Ovary (tissue), 9 donors: ENCODE measurements around the gene CCDC120. TPM values are rescaled to one million over a fixed set of nuclear protein-coding genes. Genes with fewer than 3 reads are reported as not detected.
A peak's percentile ranks its signal among the peaks of the same experiment; 100 is the strongest.

Source experiments
- DNase-seq, 5 donors: peaks; one replicate each; pipeline ENCODE4 v3.0.0-alpha.2; 2019 to 2020
- H3K27ac ChIP-seq, 2 donors: fragments of 200-600 bp; one replicate each; pipeline versions ENCODE4 v1.5.1 to v1.8.0; 2019 to 2022
- H3K27me3 ChIP-seq: fragments of 200-600 bp; one replicate; pipeline ENCODE4 v1.8.0; 2022
- H3K36me3 ChIP-seq: fragments of 200-600 bp; sonication (generic); one replicate; pipeline ENCODE4 v1.5.1; 2019
- H3K4me1 ChIP-seq: one replicate; pipeline ENCODE4 v1.8.1; 2013; ENCODE audit warnings: mild to moderate bottlenecking, moderate library complexity; ENCODE audit not compliant: insufficient read depth
- H3K4me3 ChIP-seq: fragments of 200-600 bp; sonication (generic); one replicate; pipeline ENCODE4 v1.5.1; 2017
- H3K9me3 ChIP-seq, 2 donors: fragments of 200-600 bp in 1 of 2; sonication (generic) in 1 of 2; one replicate each; pipeline versions ENCODE4 v1.5.1 to v1.8.1; 2013 to 2019; ENCODE audit warnings: mild to moderate bottlenecking in 1 of 2, moderate library complexity in 1 of 2
- EP300 ChIP-seq: sonication (generic); formaldehyde crosslinking; IDR thresholded peaks from one replicate; pipeline ENCODE4 v1.6.1; 2017; ENCODE audit warnings: antibody characterized with exemption
- POLR2A ChIP-seq: fragments of 450-650 bp; IDR thresholded peaks from one replicate; pipeline ENCODE4 v1.6.1; 2017; ENCODE audit warnings: antibody characterized with exemption, mild to moderate bottlenecking, moderate library complexity
- WGBS, 3 donors: extraction: QIAGEN DNeasy Blood & Tissue Kit in 1 of 3; methylation state at CpG; one replicate each; pipeline versions ENCODE4 v1.1.5 to v1.1.7; 2013 to 2017; 5-methylcytosine and 5-hydroxymethylcytosine counted together
- intact Hi-C, 4 donors: fragments of 100-400 bp; cut with DNase I; formaldehyde crosslinking; loops; one replicate each; pipeline versions ENCODE4 v1.11.0 to v1.15.1; 2022 to 2023
- polyA plus RNA-seq, 2 donors: library from polyadenylated mRNA; stranded (reverse); fragments of 200-250 nt in 1 of 2; fragments of 350-450 nt in 1 of 2; fragmentation: Illumina TruSeq in 1 of 2; extraction: RNeasy Lipid Tissue Mini Kit (QIAGEN cat#74804) in 1 of 2; gene quantifications; one replicate each; pipeline ENCODE4 v1.2.3, GENCODE V29; 2013 to 2014
- total RNA-seq, 7 donors: library from RNA; depleted of rRNA in 2 of 7; stranded (reverse); fragments of >200 nt in 2 of 7; fragmentation: NEBNext Ultra II Directional in 3 of 7; extraction: Animal tissue kit (Norgen Biotek cat#: 25700) in 3 of 7; gene quantifications; one replicate each; pipeline versions ENCODE4 v1.1.0 to v1.2.4, GENCODE V29; 2016 to 2023
- TF ChIP-seq, protein P1 (sequence below), 3 donors: fragments of 450-650 bp in 2 of 3; fragments of 200-600 bp in 1 of 3; IDR thresholded peaks; one replicate each; pipeline versions ENCODE4 v1.5.1 to v1.8.0; 2016 to 2022; ENCODE audit warnings: antibody characterized with exemption in 3 of 3, mild to moderate bottlenecking in 1 of 3
- donor health status: DM: no; HTN: no; CAD: no; lungs with moderate emphysema.
- donor health status: DM: no; HTN: no; CAD: no.
- donor health status: Bipolar disorder and iron deficiency.
- donor health status: DM: yes; HTN: yes; CAD: no.
- donor health status: DM: no; HTN: no; CAD: no.
- donor health status: DM: yes; HTN: yes; CAD: no.

CCDC120 gene
- total and polyA plus RNA-seq, 9 donors: 3.3 to 11.2 (median 9.1) TPM

GRCh38 chrX:49061490-49061889, 2.7 kb downstream of the CCDC120 start:
- H3K4me3 ChIP-seq: no peak overlapping the region
- H3K4me1 ChIP-seq: no peaks in the 10 kb centered on the region
- H3K36me3 ChIP-seq: no peaks in the 10 kb centered on the region
- intact Hi-C loops: no loop called here
- no peaks in the 10 kb centered on the region for H3K27me3 ChIP-seq
- DNase-seq: no peak
- H3K27ac ChIP-seq: no peak overlapping the region
- no peaks in the 10 kb centered on the region for H3K9me3 ChIP-seq
- TF ChIP-seq EP300 (no peak), POLR2A (no peak)
- TF ChIP-seq, protein P1, sequence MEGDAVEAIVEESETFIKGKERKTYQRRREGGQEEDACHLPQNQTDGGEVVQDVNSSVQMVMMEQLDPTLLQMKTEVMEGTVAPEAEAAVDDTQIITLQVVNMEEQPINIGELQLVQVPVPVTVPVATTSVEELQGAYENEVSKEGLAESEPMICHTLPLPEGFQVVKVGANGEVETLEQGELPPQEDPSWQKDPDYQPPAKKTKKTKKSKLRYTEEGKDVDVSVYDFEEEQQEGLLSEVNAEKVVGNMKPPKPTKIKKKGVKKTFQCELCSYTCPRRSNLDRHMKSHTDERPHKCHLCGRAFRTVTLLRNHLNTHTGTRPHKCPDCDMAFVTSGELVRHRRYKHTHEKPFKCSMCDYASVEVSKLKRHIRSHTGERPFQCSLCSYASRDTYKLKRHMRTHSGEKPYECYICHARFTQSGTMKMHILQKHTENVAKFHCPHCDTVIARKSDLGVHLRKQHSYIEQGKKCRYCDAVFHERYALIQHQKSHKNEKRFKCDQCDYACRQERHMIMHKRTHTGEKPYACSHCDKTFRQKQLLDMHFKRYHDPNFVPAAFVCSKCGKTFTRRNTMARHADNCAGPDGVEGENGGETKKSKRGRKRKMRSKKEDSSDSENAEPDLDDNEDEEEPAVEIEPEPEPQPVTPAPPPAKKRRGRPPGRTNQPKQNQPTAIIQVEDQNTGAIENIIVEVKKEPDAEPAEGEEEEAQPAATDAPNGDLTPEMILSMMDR (IDR thresholded peaks at IDR 0.05): no peak
- WGBS, 3 donors: 82 to 85% (median 83%) methylated on average over 7 of the region's 7 CpGs

DNA sequence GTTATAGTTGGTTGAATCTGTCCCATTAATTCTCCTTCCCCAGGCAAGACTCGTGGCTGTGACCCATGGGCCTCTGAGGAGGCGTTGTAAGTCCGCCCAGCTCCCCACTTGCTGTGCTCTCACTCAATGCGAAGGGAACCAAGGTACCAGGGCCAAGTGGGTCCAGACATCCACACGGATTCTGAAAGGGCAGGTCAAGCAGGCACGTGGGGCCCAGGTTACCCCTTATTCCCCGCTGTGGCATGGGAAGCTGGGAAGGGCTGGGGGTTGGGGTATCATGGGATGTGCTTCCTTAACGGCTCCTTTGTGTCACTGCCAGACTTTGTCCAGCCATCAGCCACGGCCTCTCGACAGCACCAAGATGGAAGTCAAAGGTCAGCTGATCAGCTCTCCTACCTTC, 3.1 kb downstream of the CCDC120 start:
- intact Hi-C loops: no loop called here
- TF ChIP-seq, protein P1 (IDR thresholded peaks at IDR 0.05): no peak
- TF ChIP-seq POLR2A (no peak), EP300 (no peak)
- WGBS, 3 donors: 73 to 76% (median 74%) methylated on average over 10 of the region's 10 CpGs
- no peak overlapping the region for H3K27ac ChIP-seq
- DNase-seq: peak in 1 of 5 donors; percentile 5
- no peaks in the 10 kb centered on the region for H3K27me3 ChIP-seq
- no peaks in the 10 kb centered on the region for H3K36me3 ChIP-seq
- H3K4me1 ChIP-seq: no peaks in the 10 kb centered on the region
- no peak overlapping the region for H3K4me3 ChIP-seq
- H3K9me3 ChIP-seq: no peaks in the 10 kb centered on the region

DNA sequence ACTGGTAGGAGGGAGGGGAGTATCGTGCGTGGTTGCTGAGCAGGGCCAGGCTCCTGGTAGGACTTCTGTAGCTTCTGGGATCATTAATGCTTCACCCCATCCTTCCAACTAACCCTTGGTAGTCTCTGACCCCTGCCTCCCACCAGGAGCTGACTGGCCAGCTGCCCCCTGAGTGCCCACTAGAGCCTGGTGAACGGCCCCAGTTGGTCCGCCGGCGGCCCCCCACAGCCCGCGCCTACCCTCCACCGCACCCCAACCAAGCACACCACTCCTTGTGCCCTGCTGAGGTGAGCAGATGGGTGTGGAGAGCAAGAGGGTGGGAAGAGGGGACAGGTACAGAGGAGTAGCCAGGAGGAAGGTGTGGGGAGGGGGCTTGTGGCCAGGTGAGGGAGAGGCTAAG, 4.9 kb downstream of the CCDC120 start:
- Histone ChIP-seq H3K27me3 (no peaks in the 10 kb centered on the region), H3K27ac (no peak overlapping the region), H3K4me1 (no peaks in the 10 kb centered on the region), H3K36me3 (no peaks in the 10 kb centered on the region), H3K9me3 (no peaks in the 10 kb centered on the region), H3K4me3 (no peak overlapping the region)
- TF ChIP-seq, protein P1 (IDR thresholded peaks at IDR 0.05): no peak
- TF ChIP-seq EP300 (no peak), POLR2A (no peak)
- DNase-seq: peak in 1 of 5 donors; percentile 14
- intact Hi-C loops: no loop called here
- WGBS, 3 donors: 91 to 94% (median 92%) methylated on average over 9 of the region's 9 CpGs

DNA sequence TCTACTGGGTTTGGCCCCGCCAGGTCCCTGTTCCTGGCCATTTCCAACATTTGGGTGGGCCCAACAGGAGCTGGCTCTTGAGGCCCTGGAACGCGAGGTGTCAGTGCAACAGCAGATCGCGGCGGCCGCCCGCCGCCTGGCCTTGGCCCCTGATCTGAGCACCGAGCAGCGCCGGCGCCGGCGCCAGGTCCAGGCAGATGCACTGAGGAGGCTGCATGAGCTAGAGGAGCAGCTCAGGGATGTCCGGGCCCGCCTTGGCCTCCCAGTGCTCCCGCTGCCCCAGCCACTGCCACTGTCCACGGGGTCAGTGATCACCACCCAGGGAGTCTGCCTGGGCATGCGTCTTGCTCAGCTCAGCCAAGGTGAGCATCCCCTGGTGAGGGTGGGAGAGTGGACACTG, 5.5 kb downstream of the CCDC120 start:
- Histone ChIP-seq H3K4me3 (no peak overlapping the region), H3K9me3 (no peaks in the 10 kb centered on the region), H3K36me3 (no peaks in the 10 kb centered on the region), H3K27ac (no peak overlapping the region), H3K27me3 (no peaks in the 10 kb centered on the region), H3K4me1 (no peaks in the 10 kb centered on the region)
- no peak for DNase-seq
- TF ChIP-seq EP300 (no peak), POLR2A (no peak)
- TF ChIP-seq, protein P1 (IDR thresholded peaks at IDR 0.05): no peak
- WGBS, 3 donors: 77 to 90% (median 89%) methylated on average over 7 to 20 of the region's 20 CpGs
- intact Hi-C loops: no loop called here
